Superior temporal gyrus (tissue), 1 donor: ENCODE data around the gene FMO3.

Experiments used
- DNase-seq: peaks from one replicate; pipeline ENCODE4 v3.0.0-alpha.2; 2016; ENCODE audit errors: extremely low spot score

FMO3 gene

DNA sequence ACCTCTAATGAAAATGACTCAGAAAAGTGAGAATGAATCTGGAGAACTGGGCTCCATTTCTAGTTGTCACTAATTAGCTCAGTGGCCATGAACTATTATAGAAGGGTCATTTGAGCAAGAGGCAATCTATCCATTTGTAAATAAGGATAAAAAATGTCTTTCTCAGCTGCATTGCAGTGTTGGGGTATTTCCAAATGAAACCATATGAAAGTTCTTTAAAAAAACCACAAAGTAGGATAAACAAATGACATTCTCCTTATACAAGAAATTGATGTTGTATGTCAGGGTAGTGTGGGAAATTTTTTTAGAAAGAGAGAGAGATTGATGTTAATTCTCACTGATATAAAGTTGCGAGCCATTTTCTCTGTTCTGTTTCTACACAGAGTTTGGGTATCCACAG lies 26.0 kb downstream of the FMO3 start:
- no peak for DNase-seq

DNA sequence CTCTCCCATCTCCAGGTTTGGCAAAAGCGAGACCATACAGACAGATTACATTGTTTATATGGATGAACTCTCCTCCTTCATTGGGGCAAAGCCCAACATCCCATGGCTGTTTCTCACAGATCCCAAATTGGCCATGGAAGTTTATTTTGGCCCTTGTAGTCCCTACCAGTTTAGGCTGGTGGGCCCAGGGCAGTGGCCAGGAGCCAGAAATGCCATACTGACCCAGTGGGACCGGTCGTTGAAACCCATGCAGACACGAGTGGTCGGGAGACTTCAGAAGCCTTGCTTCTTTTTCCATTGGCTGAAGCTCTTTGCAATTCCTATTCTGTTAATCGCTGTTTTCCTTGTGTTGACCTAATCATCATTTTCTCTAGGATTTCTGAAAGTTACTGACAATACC lies 26.4 kb downstream of the FMO3 start:
- DNase-seq: no peak

DNA sequence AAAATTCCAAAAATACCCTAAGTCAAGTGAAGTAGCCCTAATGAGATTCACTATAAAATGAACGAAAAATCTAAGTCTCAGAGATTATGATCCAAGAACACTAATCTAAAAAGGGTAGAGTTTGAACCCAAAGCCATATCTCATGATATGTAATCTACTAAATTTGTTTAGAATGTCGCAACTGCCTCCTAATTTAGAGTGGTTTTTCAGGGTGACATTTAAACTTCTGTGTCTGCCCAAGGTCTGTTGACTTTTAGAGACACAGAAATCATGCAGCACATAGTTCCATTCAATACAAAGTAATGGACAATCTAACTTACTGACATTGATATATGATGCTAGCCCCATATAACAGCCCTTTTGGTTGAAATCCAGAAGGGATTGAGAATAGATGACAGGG lies 28.9 kb downstream of the FMO3 start:
- DNase-seq: no peak

DNA sequence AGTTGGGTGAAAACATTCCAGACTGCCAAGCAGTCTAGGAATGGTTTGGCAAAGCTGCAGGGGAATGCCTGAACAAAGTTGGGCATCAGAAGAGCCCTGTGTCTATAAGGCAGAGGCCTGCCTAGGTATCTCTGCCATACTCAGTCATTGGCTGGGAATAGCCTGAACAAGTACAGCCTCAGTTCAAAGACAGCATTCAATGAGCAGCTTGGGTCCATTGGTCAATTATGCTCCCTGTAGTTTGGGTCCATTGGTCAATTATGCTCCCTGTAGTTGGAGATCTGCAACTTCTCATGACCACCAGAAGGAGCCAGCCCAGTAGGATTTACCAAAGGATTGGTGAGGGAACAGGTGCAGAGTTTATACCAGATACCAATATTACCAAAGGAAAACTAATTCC lies 31.6 kb downstream of the FMO3 start:
- no peak for DNase-seq

DNA sequence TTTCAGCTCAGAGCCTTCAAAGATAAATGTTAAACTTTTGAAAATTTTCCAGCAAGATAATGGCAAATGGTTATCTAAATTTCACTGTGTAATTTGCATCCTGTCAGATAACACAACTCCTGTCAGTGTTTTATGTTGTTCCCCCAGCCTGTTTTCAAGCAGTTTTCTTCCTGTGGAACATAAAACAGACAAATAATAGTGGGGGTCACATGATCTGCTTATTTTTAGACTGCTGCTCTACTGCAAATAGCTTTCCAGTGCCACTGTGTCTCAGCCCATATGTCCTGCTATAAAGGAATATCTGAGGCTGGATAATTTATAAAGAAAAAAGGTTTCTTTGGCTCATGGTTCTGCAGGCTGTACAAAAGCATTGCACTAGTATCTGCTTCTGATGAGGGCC lies 32.2 kb downstream of the FMO3 start:
- DNase-seq: no peak

DNA sequence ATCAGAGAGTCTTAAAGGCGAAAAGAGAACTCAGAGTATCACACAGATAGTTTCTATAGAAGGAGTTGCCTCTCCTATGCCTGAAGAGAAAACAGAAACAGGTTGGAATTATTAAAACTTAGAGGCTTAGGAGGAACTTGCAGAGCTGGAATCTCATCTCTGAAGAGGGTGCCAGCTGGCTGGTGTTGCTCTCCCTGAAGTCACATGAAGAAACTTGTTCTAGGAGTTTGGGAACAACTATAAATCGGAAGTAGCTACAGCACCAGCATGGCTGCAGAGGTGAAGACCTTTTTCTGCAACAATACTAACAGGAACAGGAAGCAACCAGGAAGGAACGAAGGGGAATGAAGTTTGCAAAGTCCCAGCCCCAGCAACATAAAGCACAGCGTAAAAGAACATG lies 35.8 kb downstream of the FMO3 start:
- DNase-seq: no peak

DNA sequence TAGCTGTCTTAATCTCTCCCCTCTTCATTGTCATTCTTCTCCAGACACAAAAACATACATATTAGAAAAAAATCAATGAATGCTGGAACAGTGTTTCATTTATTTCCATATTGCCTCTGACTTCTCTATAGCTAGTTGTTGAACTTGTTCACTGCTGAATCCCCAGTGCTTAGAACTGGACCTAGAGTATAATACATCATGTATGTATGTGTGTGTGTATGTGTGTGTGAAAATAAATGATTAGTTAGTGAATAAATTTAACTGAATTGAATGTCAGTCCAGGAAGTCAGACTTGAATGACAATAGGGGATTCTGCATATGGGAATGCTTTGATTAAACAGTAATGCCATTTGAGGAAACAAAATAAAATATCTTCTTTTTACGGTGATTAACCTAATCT lies 36.4 kb downstream of the FMO3 start:
- no peak for DNase-seq

DNA sequence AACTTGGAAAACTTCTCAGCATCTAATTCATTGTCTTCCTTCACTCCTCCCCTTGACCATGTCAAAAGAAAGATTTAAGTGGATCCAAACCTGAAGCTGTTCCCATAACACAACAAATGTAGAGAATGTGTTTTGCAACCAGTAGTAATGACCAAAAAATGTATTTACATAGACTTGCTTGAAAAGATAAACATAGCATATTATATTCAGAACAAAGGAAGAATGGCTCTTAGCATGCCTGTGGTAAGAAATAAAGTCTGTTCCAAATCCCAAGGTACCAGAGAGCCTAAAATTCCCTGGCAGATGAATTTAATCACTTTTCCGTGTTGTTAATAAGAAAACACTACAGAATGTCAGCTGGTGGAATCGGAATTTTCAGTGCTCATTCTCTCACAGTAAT lies 36.8 kb downstream of the FMO3 start:
- DNase-seq: no peak

DNA sequence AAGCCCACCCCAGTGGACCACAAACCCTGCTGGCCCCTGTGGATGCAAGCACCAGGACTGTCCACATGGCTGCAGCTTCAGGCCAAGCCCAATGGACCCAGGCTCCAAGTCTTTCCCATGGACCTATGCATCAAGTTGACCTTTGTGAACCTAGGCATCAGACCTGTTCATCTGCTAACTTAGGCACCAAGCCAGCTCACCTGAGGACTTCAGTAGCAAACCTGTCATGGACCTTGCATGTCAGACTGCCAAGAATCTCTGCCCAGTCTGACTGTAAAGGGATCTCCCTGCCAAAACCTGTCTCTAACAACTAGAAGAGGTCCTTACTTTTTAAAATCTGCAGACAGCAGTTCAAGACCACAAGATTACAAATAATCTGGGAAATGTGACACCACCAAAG lies 37.8 kb downstream of the FMO3 start:
- DNase-seq: no peak

DNA sequence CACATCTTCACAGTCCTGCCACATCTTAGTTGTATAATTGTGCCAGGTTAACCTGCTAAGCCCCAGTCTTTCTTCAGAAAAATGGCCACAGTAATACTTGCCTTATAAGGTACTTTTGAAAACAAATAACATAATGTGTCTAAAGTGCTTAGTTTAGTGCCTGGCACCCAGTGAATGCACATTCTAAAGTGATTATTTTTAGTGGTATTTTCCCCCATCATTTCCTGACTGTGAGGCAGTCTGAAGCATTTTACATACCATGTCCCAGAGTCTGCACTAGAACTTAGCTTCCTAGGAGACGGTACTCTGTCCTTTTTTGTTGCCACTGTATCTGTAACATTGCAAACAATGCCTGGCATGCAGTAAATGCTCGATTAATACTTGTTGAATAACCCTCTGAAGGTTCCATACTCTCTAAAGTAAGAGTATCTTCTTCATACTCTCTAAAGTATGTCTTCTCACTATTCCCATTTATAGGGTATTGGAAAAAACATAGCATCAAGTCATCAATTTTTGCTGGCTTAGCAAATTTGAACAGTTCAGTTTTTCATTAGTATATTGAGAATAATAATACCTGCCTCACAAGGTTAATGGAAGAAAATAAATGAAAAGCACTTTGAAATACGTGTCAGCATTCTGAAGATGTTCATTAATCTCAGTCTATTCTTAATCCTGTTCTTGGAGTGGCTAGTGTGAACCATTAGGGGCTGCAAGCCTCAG lies 43.7 kb downstream of the FMO3 start:
- DNase-seq: no peak

DNA sequence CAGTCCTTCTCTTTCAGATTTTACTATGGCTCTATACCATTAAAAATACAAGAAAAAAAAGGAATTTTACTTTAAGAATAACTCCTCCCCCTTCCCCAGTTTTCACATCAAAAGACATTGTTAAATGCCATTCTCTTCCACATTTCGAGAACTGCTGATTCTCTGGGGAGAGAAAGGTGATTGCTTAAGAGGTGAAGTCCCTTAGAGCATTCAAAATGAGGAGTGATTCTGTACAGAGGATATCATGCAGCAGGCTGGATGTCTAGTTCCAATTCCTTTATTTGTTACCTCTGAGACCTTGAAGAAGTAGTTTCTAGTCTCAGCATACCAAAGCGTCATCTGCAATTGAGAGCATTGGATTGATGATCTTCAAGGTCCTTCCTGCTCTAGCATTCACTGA lies 46.9 kb downstream of the FMO3 start:
- DNase-seq: no peak

DNA sequence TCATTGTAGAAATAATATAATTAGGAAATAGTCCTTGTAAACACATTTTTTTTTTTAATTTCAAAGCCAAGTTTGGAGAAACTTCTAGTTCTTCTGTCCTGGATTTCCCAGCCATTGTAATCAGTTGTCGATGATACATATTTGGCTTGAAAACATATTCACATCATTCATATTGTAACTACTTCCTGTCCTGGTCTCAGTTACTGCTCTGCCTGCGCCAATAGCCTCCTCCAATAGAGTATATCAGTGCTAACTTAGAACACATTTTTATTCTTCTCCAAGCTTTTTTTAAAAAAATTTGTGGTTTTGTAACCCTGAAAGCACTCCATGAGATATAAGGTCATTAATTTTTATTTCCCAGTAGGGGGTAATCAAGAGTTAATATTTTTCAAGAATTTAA lies 48.3 kb downstream of the FMO3 start:
- no peak for DNase-seq

DNA sequence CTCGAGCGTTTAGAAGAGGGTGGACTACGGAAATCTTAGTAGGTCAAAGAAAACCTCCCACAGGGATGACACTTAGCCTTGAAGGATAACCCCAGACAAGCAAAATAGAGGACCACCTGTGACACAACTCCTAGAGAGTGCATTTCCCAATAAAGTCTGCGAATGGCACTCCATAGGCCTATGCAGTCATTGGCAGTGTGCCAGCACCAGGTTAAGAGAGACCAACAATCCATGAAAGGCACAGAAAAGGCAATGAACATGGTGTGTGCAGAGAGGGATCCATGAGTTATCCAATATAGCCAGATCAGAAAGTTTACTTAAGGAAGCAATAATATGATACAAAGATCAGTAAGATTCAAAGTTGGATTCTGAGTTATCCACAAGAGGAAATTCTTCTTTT lies 49.2 kb downstream of the FMO3 start:
- no peak for DNase-seq

DNA sequence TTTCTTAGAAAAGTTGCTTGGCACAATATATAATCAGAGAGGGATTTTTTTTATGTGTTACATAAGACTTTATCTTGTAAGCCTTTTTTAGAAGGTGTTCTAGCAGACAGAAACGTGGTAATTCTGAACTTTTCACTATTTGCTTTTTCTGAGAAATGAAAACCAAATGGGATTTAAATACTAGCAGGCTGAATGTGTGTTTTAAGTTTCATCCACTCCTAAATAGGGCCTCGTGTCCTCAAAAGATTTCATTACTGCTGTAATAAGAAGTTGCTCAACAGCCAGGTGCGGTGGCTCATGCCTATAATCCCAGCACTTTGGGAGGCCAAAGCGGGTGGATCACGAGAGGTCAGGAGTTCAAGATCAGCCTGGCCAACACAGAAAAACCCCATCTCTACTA lies 49.7 kb downstream of the FMO3 start:
- DNase-seq: no peak

DNA sequence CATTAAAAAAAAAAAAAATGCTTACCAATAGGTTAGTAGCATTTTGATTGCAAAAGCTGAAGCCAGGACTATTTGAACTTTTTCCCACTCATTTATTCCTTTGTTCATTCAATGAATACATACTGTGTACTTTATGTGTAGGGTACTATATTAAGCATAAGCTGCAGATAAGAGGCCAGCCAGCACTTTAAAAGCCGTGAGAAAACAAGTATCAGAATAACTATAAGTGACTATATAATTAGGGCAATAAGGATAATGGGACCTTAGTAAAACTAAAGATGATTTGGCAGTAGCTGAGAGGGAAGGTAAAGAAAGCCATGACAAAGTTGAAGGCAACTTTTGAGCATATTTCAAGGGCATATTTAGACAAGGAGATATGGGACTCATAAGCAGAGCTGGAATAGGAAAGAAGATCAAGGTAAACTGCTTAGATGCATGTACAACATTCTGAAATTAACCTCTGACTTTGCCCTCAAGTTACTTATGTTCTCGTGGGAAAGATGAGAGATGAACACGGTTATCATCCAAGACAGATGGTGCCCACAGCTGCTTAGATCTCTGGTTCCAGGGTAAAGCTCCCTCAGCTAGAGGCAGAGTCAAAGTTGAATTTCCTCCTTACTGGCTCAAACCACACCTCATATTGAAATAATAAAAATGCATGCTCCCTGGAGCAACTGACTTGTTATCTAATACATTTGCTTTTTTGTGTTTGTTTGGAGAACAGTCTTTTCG lies 50.4 kb downstream of the FMO3 start:
- no peak for DNase-seq

DNA sequence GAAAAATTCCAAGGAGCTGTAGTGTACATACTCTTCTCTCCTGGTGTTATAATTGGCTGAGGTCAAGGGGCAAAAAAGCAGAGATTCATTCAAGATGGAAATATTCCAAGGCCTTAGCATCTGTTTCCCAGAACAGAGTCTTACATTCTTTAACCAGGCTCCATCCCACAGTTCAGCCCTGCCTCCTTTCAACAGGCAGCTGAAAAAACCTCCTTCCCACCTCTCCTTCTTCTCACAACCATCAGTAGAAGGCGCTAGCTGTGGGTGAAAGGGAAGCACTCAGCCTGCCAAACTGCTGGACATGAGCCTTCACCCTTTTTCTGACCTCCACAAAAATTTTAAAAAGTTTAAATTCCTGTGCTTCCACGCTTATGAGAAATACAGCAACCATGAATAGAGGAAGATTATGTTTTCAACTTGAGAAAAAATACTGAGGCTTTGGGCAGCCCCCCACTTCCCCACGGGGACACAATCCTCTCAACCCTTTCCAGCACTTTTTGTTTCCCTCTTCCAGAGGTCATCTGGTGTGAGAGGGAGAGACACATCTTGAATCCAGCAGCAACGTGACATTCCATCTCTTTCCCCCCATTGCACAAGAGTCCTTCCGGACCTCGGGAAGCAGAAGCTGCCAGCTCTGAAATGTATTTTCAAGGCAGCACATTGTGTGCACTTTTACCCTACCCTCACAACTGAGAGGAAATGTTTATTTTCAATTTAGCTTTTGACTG lies 51.1 kb downstream of the FMO3 start:
- DNase-seq: no peak

DNA sequence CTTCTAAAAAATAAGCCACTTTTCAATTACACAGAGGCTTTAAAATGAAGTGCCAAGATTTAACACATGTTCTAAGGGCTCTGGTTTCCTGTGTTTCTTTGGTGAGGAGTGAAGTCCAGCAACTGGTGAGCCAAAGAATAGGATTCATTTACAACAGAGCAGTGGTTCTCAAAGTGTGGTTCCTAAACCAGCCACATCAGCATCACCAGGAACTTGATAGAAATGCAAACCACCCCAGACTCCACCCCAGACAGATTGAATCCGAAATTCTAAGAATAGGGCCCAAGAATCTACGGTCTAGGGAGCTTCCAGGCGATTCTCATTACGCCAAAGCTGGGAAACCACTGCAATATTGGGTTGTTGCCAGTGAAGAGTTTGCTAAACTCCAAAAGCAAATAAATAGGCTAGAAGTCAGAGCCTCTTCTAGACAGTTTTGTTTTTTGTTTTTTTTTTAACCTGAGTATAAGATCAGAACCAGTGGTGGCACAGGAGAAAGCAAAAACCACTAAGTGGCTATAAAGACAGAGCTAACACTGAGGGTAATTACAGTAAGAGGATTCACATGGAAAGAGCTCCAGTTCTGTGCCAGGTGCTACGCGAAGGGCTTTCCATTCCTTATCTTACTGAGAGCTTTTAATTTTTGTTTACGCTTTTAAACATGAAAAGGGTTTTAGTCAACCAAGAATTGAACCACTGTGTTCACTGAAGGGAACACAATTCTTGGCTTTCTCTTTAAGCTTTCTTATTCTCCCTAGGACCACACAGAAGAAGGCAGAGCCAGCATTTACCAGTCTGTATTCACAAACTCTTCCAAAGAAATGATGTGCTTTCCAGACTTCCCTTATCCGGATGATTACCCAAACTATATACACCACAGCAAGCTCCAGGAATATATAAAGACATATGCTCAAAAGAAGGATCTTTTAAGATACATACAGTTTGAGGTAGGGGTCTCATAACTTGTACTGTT lies 52.0 kb downstream of the FMO3 start:
- peak; percentile 24 for DNase-seq

DNA sequence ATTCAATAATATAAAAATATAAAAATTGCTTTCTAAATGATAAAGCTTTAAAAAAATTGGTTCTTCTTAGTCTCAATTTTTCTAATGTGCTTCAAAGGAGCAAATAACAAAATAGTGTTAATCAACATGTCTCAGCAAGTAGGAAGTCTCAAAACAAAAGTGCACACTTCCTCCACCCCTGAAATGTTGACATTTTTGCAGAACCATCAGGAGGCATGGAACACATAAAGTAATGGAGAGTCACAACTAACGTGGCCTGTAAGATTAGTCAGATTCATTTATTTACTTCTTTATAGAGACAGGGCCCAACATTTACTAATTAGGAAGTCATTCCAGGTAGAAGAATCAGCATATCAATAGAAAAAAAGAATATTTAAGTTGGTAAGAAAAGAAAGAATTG lies 59.5 kb downstream of the FMO3 start:
- DNase-seq: no peak

DNA sequence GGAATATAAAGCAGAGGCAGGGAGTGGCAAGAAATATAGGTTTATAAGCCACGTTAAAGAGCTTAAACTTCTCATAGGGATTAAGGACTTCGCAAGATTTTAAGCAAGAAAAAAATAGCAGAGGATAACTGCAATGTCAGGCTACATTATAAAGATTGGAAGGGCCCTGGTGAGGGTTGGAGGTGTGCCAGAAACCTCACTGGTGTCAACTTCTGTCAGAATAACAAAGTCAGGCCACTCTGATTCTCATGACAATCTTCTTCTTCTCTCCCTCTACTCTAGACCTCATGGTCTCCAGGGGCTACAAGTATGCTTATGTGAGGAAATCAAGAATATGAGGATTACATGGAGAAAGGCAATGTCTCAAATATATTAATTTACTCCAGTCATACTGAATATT lies 61.8 kb downstream of the FMO3 start:
- no peak for DNase-seq

DNA sequence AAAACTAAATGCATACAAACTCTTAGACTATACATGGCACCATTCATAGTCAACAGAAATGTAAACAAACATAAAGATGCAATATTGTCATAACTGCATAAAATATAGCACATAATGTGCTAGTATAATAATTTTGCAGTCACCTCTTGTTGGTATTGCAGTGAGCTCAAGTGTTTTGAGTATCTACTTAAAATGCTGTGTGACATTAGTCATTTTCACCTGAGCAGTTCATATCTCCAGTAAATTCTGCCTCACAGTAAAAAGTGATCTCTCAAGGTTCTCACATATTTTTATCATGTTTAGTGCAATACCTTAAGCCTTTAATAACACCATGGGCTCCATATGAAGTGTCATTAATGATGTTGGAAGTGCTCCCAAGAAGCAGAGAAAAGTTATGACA lies 64.8 kb downstream of the FMO3 start:
- no peak for DNase-seq

DNA sequence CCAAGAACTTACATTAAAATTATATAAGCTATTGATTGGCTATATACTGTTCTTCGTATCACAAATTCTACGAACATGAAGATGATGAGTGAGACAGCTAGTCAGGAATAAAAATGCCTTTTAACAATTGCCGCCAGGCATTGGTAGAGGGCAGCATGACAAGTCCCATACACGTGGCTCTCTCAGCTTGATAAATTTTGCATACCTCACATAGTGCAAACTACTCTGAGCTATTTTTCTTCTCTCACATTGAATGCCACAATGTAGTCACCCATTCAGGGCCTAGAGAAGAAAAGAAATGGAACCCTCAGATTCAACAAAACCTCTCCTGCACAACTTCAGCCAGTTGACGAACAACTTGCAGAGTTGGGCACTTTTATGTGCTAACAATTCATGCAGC lies 67.4 kb downstream of the FMO3 start:
- no peak for DNase-seq

DNA sequence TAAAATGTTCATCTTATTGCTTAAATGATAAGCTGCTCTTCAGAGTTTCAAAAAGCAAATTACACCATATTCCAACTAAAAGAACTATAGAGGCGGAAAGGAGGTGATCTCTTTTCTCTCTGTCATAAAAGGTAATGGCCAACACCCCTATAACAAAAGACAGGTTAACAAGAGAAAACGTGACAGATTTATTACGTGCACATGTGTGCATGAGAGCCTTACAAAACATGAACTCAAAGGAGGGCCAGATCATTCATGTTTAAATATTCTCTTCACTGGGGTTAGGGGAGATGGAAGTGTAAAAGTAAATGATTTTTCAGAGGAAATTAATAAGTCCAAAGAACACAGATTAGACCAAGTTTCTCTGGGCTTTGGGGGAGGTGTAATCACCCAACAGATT lies 67.8 kb downstream of the FMO3 start:
- no peak for DNase-seq
